GM23248 (cell line): ENCODE data around the gene TENT5C.

Source experiments
- EZH2 ChIP-seq: fragments of 200-600 bp; sonication (generic); IDR thresholded peaks from 2 replicates; pipeline ENCODE4 v1.6.1; 2018; ENCODE audit warnings: antibody characterized with exemption, mild to moderate bottlenecking; ENCODE audit not compliant: insufficient read depth, poor library complexity, severe bottlenecking
- EZH2phosphoT487 ChIP-seq: fragments of 200-600 bp; sonication (generic); IDR thresholded peaks from 2 replicates; pipeline ENCODE4 v1.6.1; 2018; ENCODE audit warnings: antibody characterized with exemption, moderate library complexity, mild to moderate bottlenecking, low read depth; ENCODE audit not compliant: insufficient read depth

DNA sequence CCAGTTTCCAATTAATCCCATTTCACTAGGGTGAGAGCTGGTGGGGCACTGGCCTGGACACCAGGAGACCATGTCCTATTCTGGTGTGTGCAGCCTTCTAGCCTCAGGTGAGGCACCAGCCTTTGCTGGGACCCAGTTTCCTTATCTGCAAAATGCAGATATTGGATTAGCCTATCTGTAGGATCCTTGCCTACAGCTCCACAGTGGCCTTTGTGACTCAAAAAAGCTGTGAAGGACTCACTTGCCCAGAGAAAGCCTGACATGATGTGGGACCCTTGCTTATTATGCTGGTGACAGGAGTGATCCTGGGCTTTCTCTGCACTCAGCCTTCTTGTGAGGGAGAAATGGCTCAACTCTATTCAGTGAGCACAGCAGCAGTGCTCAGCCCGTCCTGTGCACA is 32.3 kb downstream of the TENT5C start:
- TF ChIP-seq EZH2 (no peak), EZH2phosphoT487 (no peak)
